ENCODE measurements around the gene EIF4B. TPM values are rescaled to one million over a fixed set of nuclear protein-coding genes. Genes with fewer than 3 reads are reported as not detected.
A peak's percentile ranks its signal among the peaks of the same experiment; 100 is the strongest.

The EIF4B gene
- total and polyA plus RNA-seq, 9 of the 15 experiments (the other 6 are each of a cell fraction or from before 2014, with no cell fraction given) = 138 to 669 (median 552) TPM

GRCh38 chr12:53005986-53006809 is at the start of gene EIF4B (continued):
- TF ChIP-seq ZNF57 (CRISPR knock-in tag; IDR thresholded peaks at IDR 0.05) (no peak), KLF13 (tag; IDR thresholded peaks at IDR 0.05; ENCODE audit: borderline replicate concordance, low read depth) (peak; percentile 50; the same call in 1 of the 2 replicates), LARP7 (IDR thresholded peaks at IDR 0.05) (no peak), USF1 (CRISPR knock-in tag; IDR thresholded peaks at IDR 0.05) (peak; percentile 95), TBP (optimal IDR thresholded peaks at IDR 0.05; ENCODE audit: low read depth, low read length) (peak; percentile 88), CBFA2T2 (conservative IDR thresholded peaks at IDR 0.05) (peak; percentile 88), SRSF9 (IDR thresholded peaks at IDR 0.05; ENCODE audit: borderline replicate concordance, low read depth, low read length) (no peak), PURB (CRISPR knock-in tag; IDR thresholded peaks at IDR 0.05; ENCODE audit: low read depth) (no peak), RB1 (IDR thresholded peaks at IDR 0.05; ENCODE audit: low read depth) (peak; percentile 56; the same call in 1 of the 2 replicates), NFATC3 (IDR thresholded peaks at IDR 0.05) (no peak), EP400 (IDR thresholded peaks at IDR 0.05) (peak; percentile 89), CBFA2T3 (IDR thresholded peaks at IDR 0.05) (no peak), ZNF584 (CRISPR knock-in tag; IDR thresholded peaks at IDR 0.05; ENCODE audit: low read depth) (no peak), ZNF282 (CRISPR knock-in tag; IDR thresholded peaks at IDR 0.05) (no peak), ZNF3 (CRISPR knock-in tag; IDR thresholded peaks at IDR 0.05) (no peak), EGR1 (conservative IDR thresholded peaks at IDR 0.05) (peak; percentile 21), ZNF507 (tag; conservative IDR thresholded peaks at IDR 0.05) (no peak), XRCC3 (IDR thresholded peaks at IDR 0.05) (no peak), ZBTB1 (CRISPR knock-in tag; IDR thresholded peaks at IDR 0.05; ENCODE audit: borderline replicate concordance, low read depth) (no peak), KLF16 (IDR thresholded peaks at IDR 0.05) (no peak), TAF1 (IDR thresholded peaks at IDR 0.05; ENCODE audit: control insufficient read depth, extremely low read depth, insufficient read depth, low read length, severe bottlenecking) (peak; percentile 94), ZNF165 (CRISPR knock-in tag; IDR thresholded peaks at IDR 0.05; ENCODE audit: borderline replicate concordance) (no peak), BCLAF1 (IDR thresholded peaks at IDR 0.05; ENCODE audit: borderline replicate concordance in 1 of 2, control insufficient read depth in 1 of 2, low read depth in 2 of 2, low read length in 1 of 2) (no peak), POU5F1 (IDR thresholded peaks at IDR 0.05; ENCODE audit: borderline replicate concordance, low read depth, low read length, partially characterized antibody) (no peak), BCL6 (CRISPR knock-in tag; IDR thresholded peaks at IDR 0.05) (no peak), NFRKB (IDR thresholded peaks at IDR 0.05; ENCODE audit: low read depth) (peak; percentile 100), RBM34 (IDR thresholded peaks at IDR 0.05; ENCODE audit: borderline replicate concordance, insufficient read depth, low read length) (no peak)
